Measurements from ENCODE around the gene BHLHE40. TPM values are rescaled to one million over a fixed set of nuclear protein-coding genes. Genes with fewer than 3 reads are reported as not detected.

Gene BHLHE40
- total and polyA plus RNA-seq, 2 of the 13 experiments (the other 11 are each of a cell fraction or from before 2014, with no cell fraction given) = 1.8 to 51.0 TPM

GRCh38 chr3:5029715-5030114 lies 50.5 kb downstream of the BHLHE40 start:
- BruUV-seq (replicated peaks) = no TSS peak
- no peak overlapping the region for H3K4me3 ChIP-seq (replicated peaks in 1 of 3; ENCODE audit: insufficient read depth in 1 of 3, low read depth in 2 of 3, low read length in 3 of 3)
- H3K79me2 ChIP-seq (ENCODE audit: insufficient read depth, low read length) = no peaks in the 10 kb centered on the region
- H4K20me1 ChIP-seq (ENCODE audit: insufficient read depth, low read length) = no peaks in the 10 kb centered on the region
- no peak overlapping the region for H3K4me2 ChIP-seq (ENCODE audit: low read depth, low read length)
- peaks cover 20% of the 10 kb centered on the region for H3K4me1 ChIP-seq (ENCODE audit: insufficient read depth, low read length)
- peaks cover 0 to 8% of the 10 kb centered on the region in 2 experiments; a peak in 1 of 5 replicates for H3K27me3 ChIP-seq (ENCODE audit: control insufficient read depth in 1 of 2, insufficient read depth in 2 of 2, low read length in 2 of 2)
- no peak overlapping the region for H3K9ac ChIP-seq (ENCODE audit: insufficient read depth, low read depth, low read length)
- DNase-seq (ENCODE audit: low spot score) (no peak), ATAC-seq (no peak), FAIRE-seq (no peak)
- H3K36me3 ChIP-seq (replicated peaks in 1 of 2; ENCODE audit: control insufficient read depth in 1 of 2, insufficient read depth in 2 of 2, low read length in 2 of 2) = no peaks in the 10 kb centered on the region
- H3K9me3 ChIP-seq (ENCODE audit: low read length) = no peaks in the 10 kb centered on the region
- H3K27ac ChIP-seq (ENCODE audit: extremely low read length, insufficient read depth, low read length) = no peak overlapping the region
- no peak for TF ChIP-seq IKZF1 (IDR thresholded peaks at IDR 0.05)
- TF ChIP-seq GLI4 (CRISPR knock-in tag; IDR thresholded peaks at IDR 0.05; ENCODE audit: borderline replicate concordance) = no peak
- TF ChIP-seq MAFF (IDR thresholded peaks at IDR 0.05; ENCODE audit: low read depth, low read length) = peak; percentile 81
- no peak for TF ChIP-seq KDM5A (IDR thresholded peaks at IDR 0.05; ENCODE audit: borderline replicate concordance, low read length)
- TF ChIP-seq ZNF430 (CRISPR knock-in tag; IDR thresholded peaks at IDR 0.05) = no peak
- no peak for TF ChIP-seq PTBP1 (IDR thresholded peaks at IDR 0.05; ENCODE audit: low read depth, low read length, poor library complexity, severe bottlenecking)
- TF ChIP-seq POLR2AphosphoS5 (IDR thresholded peaks at IDR 0.05; ENCODE audit: low read depth, low read length) = no peak
- TF ChIP-seq ARNT2 (CRISPR knock-in tag; IDR thresholded peaks at IDR 0.05; ENCODE audit: low read depth) = no peak
- TF ChIP-seq, protein P1, sequence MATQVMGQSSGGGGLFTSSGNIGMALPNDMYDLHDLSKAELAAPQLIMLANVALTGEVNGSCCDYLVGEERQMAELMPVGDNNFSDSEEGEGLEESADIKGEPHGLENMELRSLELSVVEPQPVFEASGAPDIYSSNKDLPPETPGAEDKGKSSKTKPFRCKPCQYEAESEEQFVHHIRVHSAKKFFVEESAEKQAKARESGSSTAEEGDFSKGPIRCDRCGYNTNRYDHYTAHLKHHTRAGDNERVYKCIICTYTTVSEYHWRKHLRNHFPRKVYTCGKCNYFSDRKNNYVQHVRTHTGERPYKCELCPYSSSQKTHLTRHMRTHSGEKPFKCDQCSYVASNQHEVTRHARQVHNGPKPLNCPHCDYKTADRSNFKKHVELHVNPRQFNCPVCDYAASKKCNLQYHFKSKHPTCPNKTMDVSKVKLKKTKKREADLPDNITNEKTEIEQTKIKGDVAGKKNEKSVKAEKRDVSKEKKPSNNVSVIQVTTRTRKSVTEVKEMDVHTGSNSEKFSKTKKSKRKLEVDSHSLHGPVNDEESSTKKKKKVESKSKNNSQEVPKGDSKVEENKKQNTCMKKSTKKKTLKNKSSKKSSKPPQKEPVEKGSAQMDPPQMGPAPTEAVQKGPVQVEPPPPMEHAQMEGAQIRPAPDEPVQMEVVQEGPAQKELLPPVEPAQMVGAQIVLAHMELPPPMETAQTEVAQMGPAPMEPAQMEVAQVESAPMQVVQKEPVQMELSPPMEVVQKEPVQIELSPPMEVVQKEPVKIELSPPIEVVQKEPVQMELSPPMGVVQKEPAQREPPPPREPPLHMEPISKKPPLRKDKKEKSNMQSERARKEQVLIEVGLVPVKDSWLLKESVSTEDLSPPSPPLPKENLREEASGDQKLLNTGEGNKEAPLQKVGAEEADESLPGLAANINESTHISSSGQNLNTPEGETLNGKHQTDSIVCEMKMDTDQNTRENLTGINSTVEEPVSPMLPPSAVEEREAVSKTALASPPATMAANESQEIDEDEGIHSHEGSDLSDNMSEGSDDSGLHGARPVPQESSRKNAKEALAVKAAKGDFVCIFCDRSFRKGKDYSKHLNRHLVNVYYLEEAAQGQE (IDR thresholded peaks at IDR 0.05; ENCODE audit: borderline replicate concordance in 1 of 2, low read depth in 1 of 2, low read length in 2 of 2) = no peak
- no peak for TF ChIP-seq TRIM22 (IDR thresholded peaks at IDR 0.05)
- TF ChIP-seq SP140L (CRISPR knock-in tag; IDR thresholded peaks at IDR 0.05; ENCODE audit: borderline replicate concordance) = no peak
- TF ChIP-seq PAX8 (CRISPR knock-in tag; IDR thresholded peaks at IDR 0.05; ENCODE audit: borderline replicate concordance) = no peak
- peak; percentile 78 to 87 for TF ChIP-seq MAFK (conservative IDR thresholded peaks at IDR 0.05 in 1 of 2, IDR thresholded peaks at IDR 0.05 in 1 of 2; ENCODE audit: low read length in 2 of 2)
- ChIA-PET CTCF (ENCODE audit: low intra/inter-chr PET ratio, low total read pairs) (no interaction called here), POLR2A (interaction anchor here (1.1 kb wide), 1 partner anchor 51 kb away, joined by 3 read pairs; the partner anchor contains the start of gene BHLHE40)
- H2AFZ ChIP-seq (ENCODE audit: low read length) = no peak overlapping the region
- 38% methylated on average over 1 of the region's 1 CpG for WGBS (ENCODE audit: low lambda C conversion rate)
- in situ Hi-C loops (cut with HindIII; ENCODE audit: extremely low pct_ligation_motif_present, low pct_unique_long_range_greater_than_20kb) (no loop called here), intact Hi-C loops (cut with micrococcal nuclease; ENCODE audit: unreplicated experiment) (no loop called here)
